ENCODE results near the gene DIP2A. TPM values are rescaled to one million over a fixed set of nuclear protein-coding genes. Genes with fewer than 3 reads are reported as not detected.

The DIP2A gene
- total and polyA plus RNA-seq, 2 of the 8 experiments (the other 6 are each of a cell fraction or from before 2014, with no cell fraction given), result 16.0 to 27.1 TPM

- TF ChIP-seq BRCA1 (IDR thresholded peaks at IDR 0.05; ENCODE audit: low read depth, low read length) (no peak), RBBP5 (IDR thresholded peaks at IDR 0.05; ENCODE audit: borderline replicate concordance, low read depth, low read length) (no peak), POLR2A (IDR thresholded peaks at IDR 0.05; ENCODE audit: control extremely low read depth in 1 of 2, low read depth in 2 of 2, low read length in 2 of 2) (no peak), SRF (IDR thresholded peaks at IDR 0.05; ENCODE audit: low read depth, low read length) (no peak), HDAC6 (IDR thresholded peaks at IDR 0.05; ENCODE audit: low read depth, low read length) (no peak)
- H3K18ac ChIP-seq (ENCODE audit: extremely low read depth, low read length), result no peak overlapping the region
- WGBS, 2 experiments (ENCODE audit: extremely low coverage in 1 of 2, insufficient coverage in 1 of 2, insufficient read length in 1 of 2, insufficient replicate concordance in 2 of 2, low coverage in 1 of 2, low lambda C conversion rate in 2 of 2, missing lambda C conversion rate in 1 of 2), result 89% methylated on average over 15 of the region's 15 CpGs; no CpG with 5 or more reads in 1 of the 2 experiments
- no peaks in the 10 kb centered on the region for H3K23me2 ChIP-seq (ENCODE audit: low read depth, low read length)
- H4K8ac ChIP-seq (ENCODE audit: extremely low read depth, insufficient read depth, low read length), result no peak overlapping the region
- H3K36me3 ChIP-seq (ENCODE audit: control insufficient read depth in 2 of 4, insufficient read depth in 4 of 4, low read length in 3 of 4), result peaks cover 13 to 51% (median 36%) of the 10 kb centered on the region in 4 experiments
- FAIRE-seq (no peak), DNase-seq (ENCODE audit: low read depth in 1 of 2, low spot score in 2 of 2) (no peak)
- POLR2A ChIA-PET (ENCODE audit: partially characterized antibody), result interaction anchor here (0.9 to 1.4 kb wide), 2 partner anchors 11 to 16 kb away, joined by 3 read pairs; no protein-coding TSS in a partner anchor
- H3K23ac ChIP-seq (ENCODE audit: insufficient read length), result no peak overlapping the region
- H3K4ac ChIP-seq (replicated peaks; ENCODE audit: insufficient read length, low read depth, low read length), result no peak overlapping the region
- H3K4me2 ChIP-seq (ENCODE audit: insufficient read depth in 1 of 2, low read depth in 2 of 2, low read length in 2 of 2), result no peak overlapping the region
- peaks cover 2 to 6% of the 10 kb centered on the region in 2 experiments for H4K20me1 ChIP-seq (replicated peaks in 1 of 2; ENCODE audit: control insufficient read depth in 1 of 2, insufficient read depth in 2 of 2, low read length in 2 of 2)
- no peak overlapping the region for H2BK20ac ChIP-seq (ENCODE audit: low read length)
- H3K79me2 ChIP-seq (ENCODE audit: control insufficient read depth in 1 of 2, insufficient read depth in 2 of 2, low read length in 2 of 2), result no peaks in the 10 kb centered on the region
- no peaks in the 10 kb centered on the region; a peak in 1 of 7 replicates for H3K4me1 ChIP-seq (replicated peaks in 1 of 4; ENCODE audit: control insufficient read depth in 3 of 4, insufficient read depth in 4 of 4, low read length in 3 of 4)
- no peak overlapping the region for H4K91ac ChIP-seq (replicated peaks; ENCODE audit: insufficient read length, low read length)
- no peak overlapping the region for H2BK5ac ChIP-seq (ENCODE audit: low read depth, low read length)
- H3K79me1 ChIP-seq (ENCODE audit: low read depth, low read length), result peaks cover 2% of the 10 kb centered on the region; the same call in 1 of the 2 replicates
- H2AK5ac ChIP-seq (ENCODE audit: low read depth, low read length), result no peak overlapping the region
- CTCF ChIA-PET (ENCODE audit: partially characterized antibody), result interaction anchor here (1.0 to 1.7 kb wide), 2 partner anchors 21 to 37 kb away, joined by 3 read pairs; no protein-coding TSS in a partner anchor
- no peak overlapping the region for H3K9ac ChIP-seq (replicated peaks in 1 of 4; ENCODE audit: extremely low read depth in 1 of 4, low read depth in 3 of 4, low read length in 3 of 4)
- H2BK12ac ChIP-seq (ENCODE audit: low read depth, low read length), result no peak overlapping the region
- no peak overlapping the region for H3K56ac ChIP-seq (replicated peaks; ENCODE audit: insufficient read length, low read depth, low read length)
- no peak overlapping the region for H2BK120ac ChIP-seq (replicated peaks; ENCODE audit: low read depth, low read length)
- no peak overlapping the region for H4K5ac ChIP-seq (ENCODE audit: insufficient read length, low read depth, low read length)
- H3K27ac ChIP-seq (ENCODE audit: low read depth, low read length), result no peak overlapping the region
- no peak overlapping the region for H3K4me3 ChIP-seq (ENCODE audit: extremely low read depth in 1 of 4, insufficient read depth in 2 of 4, low read depth in 3 of 4, low read length in 4 of 4)
- no peaks in the 10 kb centered on the region for H3K9me3 ChIP-seq (ENCODE audit: insufficient read depth in 2 of 2, low read depth in 1 of 2, low read length in 1 of 2)
- no peak overlapping the region for H2AFZ ChIP-seq (ENCODE audit: low read length)
- no peaks in the 10 kb centered on the region for H3K27me3 ChIP-seq (replicated peaks in 1 of 4; ENCODE audit: control insufficient read depth in 3 of 4, extremely low read depth in 1 of 4, insufficient read depth in 3 of 4, low read length in 3 of 4)
- no peak overlapping the region for H2BK15ac ChIP-seq (ENCODE audit: low read length)
- H3K14ac ChIP-seq (ENCODE audit: insufficient read length), result no peak overlapping the region
Measured at GRCh38 chr21:46436621-46437020, 22.1 kb upstream of the DIP2A start.
